Measurements from ENCODE around the gene PDCD1. TPM values are rescaled to one million over a fixed set of nuclear protein-coding genes. Genes with fewer than 3 reads are reported as not detected.

The PDCD1 gene
- total and polyA plus RNA-seq, 2 of the 13 experiments (the other 11 are each of a cell fraction or from before 2014, with no cell fraction given): 0.04 TPM; not detected in 1

DNA sequence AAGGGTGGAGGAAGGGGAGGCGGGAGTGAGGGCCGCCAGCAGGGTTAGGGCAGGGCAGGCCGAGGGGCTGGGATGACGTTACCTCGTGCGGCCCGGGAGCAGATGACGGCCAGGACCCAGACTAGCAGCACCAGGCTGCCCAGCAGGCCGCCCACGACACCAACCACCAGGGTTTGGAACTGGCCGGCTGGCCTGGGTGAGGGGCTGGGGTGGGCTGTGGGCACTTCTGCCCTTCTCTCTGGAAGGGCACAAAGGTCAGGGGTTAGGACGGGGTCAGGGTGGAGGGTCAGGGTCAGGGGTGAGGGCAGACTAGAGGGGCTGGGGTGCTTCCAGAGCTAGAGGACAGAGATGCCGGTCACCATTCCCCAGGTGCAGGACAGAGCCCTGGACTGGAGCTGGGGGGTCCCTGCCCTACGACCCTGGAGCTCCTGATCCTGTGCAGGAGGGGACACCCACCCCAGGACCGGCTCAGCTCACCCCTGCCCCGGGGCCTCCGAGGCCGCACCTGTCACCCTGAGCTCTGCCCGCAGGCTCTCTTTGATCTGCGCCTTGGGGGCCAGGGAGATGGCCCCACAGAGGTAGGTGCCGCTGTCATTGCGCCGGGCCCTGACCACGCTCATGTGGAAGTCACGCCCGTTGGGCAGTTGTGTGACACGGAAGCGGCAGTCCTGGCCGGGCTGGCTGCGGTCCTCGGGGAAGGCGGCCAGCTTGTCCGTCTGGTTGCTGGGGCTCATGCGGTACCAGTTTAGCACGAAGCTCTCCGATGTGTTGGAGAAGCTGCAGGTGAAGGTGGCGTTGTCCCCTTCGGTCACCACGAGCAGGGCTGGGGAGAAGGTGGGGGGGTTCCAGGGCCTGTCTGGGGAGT lies 6.3 kb downstream of the PDCD1 start:
- FAIRE-seq: no peak
- no peak overlapping the region for H3K9ac ChIP-seq (ENCODE audit: insufficient read depth, low read depth, low read length)
- H3K27me3 ChIP-seq (ENCODE audit: control insufficient read depth in 1 of 2, insufficient read depth in 2 of 2, low read length in 2 of 2): peaks cover 38 to 86% of the 10 kb centered on the region in 2 experiments; a peak in 4 of 5 replicates
- no peak overlapping the region for H3K4me3 ChIP-seq (replicated peaks in 1 of 3; ENCODE audit: insufficient read depth in 1 of 3, low read depth in 2 of 3, low read length in 3 of 3)
- H2AFZ ChIP-seq (ENCODE audit: low read length): no peak overlapping the region
- no peaks in the 10 kb centered on the region for H3K9me3 ChIP-seq (ENCODE audit: low read length)
- 47% methylated on average over 25 of the region's 39 CpGs for WGBS (ENCODE audit: low lambda C conversion rate)
- H4K20me1 ChIP-seq (ENCODE audit: insufficient read depth, low read length): no peaks in the 10 kb centered on the region
- intact Hi-C loops (cut with micrococcal nuclease; ENCODE audit: unreplicated experiment) (no loop called here), in situ Hi-C loops (cut with HindIII; ENCODE audit: extremely low pct_ligation_motif_present, low pct_unique_long_range_greater_than_20kb) (no loop called here)
- no peak overlapping the region for H3K4me2 ChIP-seq (ENCODE audit: low read depth, low read length)
- H3K4me1 ChIP-seq (ENCODE audit: insufficient read depth, low read length): peaks cover 11% of the 10 kb centered on the region
- ChIA-PET CTCF (ENCODE audit: low intra/inter-chr PET ratio, low total read pairs) (no interaction called here), POLR2A (interaction anchor here (1.0 kb wide), 1 partner anchor 44 kb away, joined by 3 read pairs; the partner anchor contains the start of gene NEU4)
- H3K27ac ChIP-seq (ENCODE audit: extremely low read length, insufficient read depth, low read length): no peak overlapping the region
- H3K79me2 ChIP-seq (ENCODE audit: insufficient read depth, low read length): no peaks in the 10 kb centered on the region
- no peak for ATAC-seq
- no peak for DNase-seq (ENCODE audit: low spot score)
- TF ChIP-seq, protein P1, sequence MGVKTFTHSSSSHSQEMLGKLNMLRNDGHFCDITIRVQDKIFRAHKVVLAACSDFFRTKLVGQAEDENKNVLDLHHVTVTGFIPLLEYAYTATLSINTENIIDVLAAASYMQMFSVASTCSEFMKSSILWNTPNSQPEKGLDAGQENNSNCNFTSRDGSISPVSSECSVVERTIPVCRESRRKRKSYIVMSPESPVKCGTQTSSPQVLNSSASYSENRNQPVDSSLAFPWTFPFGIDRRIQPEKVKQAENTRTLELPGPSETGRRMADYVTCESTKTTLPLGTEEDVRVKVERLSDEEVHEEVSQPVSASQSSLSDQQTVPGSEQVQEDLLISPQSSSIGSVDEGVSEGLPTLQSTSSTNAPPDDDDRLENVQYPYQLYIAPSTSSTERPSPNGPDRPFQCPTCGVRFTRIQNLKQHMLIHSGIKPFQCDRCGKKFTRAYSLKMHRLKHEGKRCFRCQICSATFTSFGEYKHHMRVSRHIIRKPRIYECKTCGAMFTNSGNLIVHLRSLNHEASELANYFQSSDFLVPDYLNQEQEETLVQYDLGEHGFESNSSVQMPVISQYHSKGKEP (CRISPR knock-in tag; IDR thresholded peaks at IDR 0.05): no peak
- TF ChIP-seq PCBP1 (IDR thresholded peaks at IDR 0.05; ENCODE audit: borderline replicate concordance, low read depth, low read length) (peak; percentile 88; the same call in 1 of the 2 replicates), HNRNPK (IDR thresholded peaks at IDR 0.05; ENCODE audit: low read depth, low read length, poor library complexity, severe bottlenecking) (peak; percentile 84)
- TF ChIP-seq, protein P2, sequence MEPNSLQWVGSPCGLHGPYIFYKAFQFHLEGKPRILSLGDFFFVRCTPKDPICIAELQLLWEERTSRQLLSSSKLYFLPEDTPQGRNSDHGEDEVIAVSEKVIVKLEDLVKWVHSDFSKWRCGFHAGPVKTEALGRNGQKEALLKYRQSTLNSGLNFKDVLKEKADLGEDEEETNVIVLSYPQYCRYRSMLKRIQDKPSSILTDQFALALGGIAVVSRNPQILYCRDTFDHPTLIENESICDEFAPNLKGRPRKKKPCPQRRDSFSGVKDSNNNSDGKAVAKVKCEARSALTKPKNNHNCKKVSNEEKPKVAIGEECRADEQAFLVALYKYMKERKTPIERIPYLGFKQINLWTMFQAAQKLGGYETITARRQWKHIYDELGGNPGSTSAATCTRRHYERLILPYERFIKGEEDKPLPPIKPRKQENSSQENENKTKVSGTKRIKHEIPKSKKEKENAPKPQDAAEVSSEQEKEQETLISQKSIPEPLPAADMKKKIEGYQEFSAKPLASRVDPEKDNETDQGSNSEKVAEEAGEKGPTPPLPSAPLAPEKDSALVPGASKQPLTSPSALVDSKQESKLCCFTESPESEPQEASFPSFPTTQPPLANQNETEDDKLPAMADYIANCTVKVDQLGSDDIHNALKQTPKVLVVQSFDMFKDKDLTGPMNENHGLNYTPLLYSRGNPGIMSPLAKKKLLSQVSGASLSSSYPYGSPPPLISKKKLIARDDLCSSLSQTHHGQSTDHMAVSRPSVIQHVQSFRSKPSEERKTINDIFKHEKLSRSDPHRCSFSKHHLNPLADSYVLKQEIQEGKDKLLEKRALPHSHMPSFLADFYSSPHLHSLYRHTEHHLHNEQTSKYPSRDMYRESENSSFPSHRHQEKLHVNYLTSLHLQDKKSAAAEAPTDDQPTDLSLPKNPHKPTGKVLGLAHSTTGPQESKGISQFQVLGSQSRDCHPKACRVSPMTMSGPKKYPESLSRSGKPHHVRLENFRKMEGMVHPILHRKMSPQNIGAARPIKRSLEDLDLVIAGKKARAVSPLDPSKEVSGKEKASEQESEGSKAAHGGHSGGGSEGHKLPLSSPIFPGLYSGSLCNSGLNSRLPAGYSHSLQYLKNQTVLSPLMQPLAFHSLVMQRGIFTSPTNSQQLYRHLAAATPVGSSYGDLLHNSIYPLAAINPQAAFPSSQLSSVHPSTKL (CRISPR knock-in tag; IDR thresholded peaks at IDR 0.05): no peak
- H3K36me3 ChIP-seq (replicated peaks in 1 of 2; ENCODE audit: control insufficient read depth in 1 of 2, insufficient read depth in 2 of 2, low read length in 2 of 2): no peaks in the 10 kb centered on the region
- no TSS peak for BruUV-seq (replicated peaks)
